ENCODE measurements around the gene CAMK2A.

CAMK2A gene

DNA sequence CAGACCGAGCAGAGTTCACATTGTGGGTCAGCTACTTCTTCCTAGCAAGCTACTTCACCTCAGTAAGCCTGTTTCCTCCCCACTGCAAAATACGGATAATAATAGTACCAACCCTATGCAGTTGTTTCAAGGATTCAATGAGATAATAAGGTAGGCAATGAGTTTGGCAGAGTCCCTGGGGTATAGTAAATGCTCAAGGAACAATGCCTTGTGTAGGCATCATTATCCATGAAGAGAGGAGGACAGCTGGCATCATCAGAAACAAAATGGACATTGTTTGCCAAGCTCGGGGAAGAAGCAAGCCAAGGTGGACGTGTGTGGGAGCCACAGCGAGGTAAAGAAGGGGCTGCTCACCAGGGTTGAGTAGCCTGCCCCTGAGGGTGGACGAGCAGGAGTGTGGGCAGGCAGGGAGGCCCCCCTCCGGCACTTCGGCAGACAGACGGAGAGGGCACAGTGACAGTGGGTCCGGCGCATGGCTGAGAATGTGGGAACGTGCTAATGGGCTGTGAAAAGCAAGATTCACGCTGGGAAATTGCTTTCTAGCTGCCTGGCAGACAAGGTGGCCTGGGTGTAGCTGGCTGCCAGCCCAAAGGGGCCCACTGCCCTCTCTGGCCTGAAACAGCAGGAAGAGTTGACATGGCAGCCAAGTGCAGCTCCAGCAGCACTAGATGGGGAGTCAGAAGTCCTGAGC is 10.1 kb downstream of the CAMK2A start:
- DNase-seq (ENCODE audit: low read depth in 2 of 2) = no peak

DNA sequence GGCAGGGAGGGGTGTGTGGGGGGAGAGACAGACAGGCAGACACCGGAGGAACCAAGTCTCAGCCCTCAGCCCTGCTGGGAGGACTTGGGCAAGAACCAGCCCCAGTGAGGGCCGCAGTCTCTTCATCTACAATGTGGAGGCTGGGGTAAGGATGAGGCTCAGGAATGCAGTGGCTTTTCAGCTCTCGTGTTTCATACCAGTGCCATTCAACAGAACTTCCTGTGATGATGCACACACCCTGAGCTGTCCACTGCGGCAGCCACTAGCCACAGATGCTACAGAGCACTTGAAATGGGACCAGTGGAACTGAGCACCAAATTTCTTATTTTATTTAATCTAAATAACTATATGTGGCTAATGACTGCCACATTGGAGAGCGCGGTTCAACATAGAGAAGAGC is 10.7 kb downstream of the CAMK2A start:
- no peak for DNase-seq (ENCODE audit: low read depth in 2 of 2)

DNA sequence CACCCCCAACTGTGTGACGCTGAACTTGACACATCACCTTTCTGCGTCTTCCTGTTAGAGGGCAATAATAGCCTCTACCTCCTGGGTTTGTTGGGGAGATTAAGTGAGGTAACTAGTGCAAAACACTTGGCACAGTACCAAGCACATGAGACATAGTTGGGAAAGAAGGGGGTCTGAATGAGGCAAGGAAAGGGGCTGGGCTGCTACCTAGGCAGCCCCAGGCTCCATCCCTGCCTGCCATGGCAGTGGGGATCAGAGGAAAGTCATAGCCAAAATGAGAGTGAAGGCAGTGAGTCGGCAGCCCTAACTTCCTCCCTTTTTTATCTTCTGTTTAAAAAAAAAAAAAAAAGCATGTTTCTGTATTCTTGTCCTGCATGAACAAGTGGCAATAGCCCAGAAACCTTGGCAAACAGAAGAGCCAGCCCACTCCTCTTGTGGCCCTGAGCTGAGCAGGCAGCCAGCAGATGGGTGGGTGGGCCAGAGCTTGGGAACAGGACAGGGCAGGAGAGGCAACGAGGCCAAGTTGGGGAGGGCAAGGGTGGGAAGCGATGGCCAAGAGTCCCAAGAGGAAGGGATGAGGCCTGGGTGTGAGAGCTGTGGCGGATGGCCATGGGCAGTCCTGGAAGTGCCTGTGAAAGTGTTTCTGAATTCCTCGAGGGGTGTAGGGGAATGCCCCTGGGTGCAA is 11.4 kb downstream of the CAMK2A start:
- DNase-seq (ENCODE audit: low read depth in 2 of 2) = no peak

DNA sequence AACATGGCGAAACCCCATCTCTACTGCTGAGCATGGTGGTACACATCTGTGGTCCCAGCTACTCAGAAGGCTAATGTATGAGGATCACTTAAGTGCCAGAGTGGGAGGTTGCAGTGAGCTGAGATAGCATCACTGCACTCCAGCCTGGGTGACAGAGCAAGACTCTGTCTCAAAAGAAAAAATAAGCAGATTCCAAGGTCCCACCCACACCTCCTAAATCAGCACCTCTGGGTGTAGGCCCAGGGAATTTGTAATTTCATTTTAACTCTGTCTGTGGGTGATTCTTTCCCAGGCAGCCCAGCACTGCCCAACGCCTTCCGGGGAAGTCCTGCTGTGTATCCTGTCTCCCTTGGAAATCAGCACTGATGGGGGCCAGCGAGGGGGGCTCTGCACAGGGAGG is 12.5 kb downstream of the CAMK2A start:
- DNase-seq (ENCODE audit: low read depth in 2 of 2) = no peak

DNA sequence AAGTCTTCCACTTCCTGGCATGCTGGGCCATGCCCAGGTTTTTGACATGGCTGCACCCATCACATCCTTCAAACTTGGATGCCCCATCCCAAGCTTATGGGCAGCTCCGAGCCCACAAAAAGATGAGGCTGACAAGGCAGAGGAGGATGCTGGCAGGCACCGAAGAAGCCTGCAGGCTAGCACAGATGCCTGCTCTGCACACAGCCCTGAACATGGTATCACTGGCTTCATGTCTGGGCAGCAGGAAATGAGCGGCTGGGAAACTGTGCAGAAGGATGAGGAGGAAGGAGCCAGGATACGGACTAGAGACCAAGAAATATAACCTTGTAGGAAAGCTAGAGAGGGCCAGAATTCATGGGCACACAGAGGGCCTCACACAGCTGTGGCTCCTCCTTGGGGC is 14.8 kb downstream of the CAMK2A start:
- DNase-seq (ENCODE audit: low read depth in 2 of 2) = no peak

DNA sequence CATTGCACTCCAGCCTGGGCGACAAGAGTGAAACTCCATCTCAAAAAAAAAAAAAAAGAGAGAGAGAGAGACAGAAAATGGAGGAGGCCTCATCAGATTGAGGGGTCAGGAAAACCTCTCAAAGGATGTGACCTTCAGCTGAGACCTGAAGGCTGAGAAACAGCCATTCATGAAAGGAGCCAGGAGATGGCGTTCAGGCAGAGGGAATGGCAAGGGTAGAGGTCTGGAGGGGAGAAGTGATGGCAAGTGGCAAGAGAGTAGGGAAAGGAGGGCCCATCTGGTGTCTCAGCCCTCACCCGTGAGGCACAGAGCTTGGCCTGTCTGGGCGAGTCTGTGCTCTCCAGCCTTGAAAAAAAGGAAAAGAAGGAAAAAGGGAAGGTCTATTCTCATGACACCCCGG is 17.0 kb downstream of the CAMK2A start:
- DNase-seq (ENCODE audit: low read depth in 2 of 2) = no peak

DNA sequence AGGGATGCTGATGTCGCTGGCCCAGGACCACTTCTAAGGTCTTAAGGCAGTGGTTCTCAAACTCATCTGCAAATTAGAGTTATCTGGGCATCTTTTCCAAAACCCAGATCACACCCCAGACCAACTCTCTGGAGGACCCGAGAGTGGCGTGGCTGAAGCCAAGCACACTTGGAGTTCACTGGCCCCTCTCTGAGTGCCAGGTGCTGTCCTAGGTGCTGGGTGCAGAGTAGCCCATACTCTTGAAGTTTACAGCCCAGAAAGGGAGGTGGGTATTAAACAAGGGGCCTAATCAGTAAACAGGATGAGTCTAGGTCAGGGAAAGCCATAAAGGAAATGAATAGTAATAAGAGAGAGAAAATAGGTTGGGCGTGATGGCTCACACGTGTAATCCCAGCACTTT is 17.6 kb downstream of the CAMK2A start:
- DNase-seq (ENCODE audit: low read depth in 2 of 2) = no peak

DNA sequence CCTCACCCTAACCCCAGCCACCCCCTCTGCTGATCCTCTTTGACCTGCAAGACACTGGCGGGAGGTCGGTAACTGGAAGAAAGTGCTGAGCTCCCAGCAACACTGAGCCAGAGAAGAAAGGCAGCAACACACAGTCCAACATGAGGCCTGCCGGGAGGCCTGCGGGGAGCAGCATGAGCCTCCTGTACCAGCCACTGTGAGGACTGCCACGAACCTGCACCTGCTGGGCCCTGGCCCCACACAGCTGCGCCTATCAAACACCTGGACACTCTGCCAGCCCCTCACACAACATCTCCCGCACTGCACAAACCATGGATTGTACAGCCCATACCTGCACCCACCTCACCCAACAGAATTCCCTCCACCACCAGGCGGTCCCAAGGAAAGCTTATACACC is 18.3 kb downstream of the CAMK2A start:
- no peak for DNase-seq (ENCODE audit: low read depth in 2 of 2)

DNA sequence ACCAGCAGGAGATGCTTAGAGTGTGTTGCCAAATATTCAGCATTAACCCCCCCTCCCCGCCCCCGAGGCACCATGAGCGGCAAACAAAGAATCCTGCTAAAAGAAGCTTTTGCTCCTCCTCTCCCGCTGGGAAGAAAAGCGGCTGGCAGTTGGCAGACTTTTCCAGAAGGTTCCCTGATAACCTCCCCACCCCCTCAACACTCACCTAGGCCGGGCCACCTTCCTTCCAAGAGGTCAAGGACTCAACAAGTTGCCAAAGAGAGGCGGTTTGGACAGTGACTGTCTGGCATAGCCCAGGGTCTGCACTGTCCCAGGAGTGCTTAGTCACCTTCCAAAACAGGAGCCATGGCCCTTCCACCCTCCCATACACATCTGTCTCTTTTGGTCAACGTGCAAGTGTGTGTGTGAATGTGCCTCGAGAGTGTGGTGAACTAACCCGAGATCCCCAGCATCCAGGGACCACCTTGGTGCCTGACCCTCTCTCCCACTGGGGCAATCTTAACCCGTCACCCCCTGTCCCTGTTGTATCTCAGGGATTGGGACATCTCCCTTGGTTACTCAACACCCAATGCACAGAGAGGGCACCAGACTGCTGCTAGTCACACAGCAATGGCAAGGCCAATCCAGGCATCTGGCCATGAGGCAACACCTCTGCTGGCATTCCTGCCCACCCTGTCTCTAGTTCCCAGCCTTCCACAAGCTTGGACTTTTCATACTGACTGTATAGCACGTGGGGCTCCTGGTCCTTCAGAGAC is 18.9 kb downstream of the CAMK2A start:
- no peak for DNase-seq (ENCODE audit: low read depth in 2 of 2)

DNA sequence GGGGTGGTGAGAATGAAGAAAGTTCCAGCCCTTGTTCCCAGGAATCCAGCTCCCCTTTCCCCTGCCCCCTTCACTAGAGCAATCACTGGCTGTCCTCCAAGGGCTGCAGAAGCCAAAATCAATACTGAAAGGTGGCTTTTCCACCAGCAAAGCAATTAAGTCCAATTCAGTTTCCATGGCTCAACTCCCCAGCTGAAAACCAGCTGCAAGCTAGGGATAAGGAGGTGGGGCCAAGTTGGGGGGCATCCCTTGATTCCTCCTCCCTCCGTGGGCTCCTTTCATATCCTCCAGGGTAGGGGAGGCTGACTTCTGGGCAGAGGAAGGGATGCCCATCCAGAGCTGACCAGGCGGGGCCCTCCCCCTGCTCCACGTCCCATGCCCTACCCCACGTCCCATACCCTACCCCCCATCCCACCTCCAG is 22.7 kb downstream of the CAMK2A start:
- no peak for DNase-seq (ENCODE audit: low read depth in 2 of 2)

DNA sequence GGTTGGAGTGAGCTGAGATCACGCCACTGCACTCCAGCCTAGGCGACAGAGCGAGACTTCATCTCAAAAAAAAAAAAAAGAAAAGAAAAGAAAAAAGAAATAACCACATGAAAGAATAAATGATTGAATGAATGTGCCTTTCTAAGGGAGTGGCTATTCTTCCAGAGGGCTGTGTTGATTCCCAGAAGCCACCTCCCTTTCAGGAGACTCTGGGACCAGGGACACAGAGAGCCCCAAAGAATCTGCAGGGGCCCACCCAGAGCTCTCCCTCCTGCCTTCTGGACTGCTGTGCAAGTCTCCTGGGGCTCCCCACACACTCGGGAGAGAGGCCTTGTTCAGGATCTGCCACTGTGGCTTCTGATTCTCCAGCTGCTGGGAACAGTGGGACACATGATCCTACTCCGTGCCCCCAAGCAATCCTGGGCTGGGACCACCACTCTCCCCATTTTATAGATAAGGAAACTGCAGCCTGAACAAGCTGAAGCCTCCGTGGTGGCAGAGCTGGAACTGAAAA is 23.6 kb downstream of the CAMK2A start:
- no peak for DNase-seq (ENCODE audit: low read depth in 2 of 2)

DNA sequence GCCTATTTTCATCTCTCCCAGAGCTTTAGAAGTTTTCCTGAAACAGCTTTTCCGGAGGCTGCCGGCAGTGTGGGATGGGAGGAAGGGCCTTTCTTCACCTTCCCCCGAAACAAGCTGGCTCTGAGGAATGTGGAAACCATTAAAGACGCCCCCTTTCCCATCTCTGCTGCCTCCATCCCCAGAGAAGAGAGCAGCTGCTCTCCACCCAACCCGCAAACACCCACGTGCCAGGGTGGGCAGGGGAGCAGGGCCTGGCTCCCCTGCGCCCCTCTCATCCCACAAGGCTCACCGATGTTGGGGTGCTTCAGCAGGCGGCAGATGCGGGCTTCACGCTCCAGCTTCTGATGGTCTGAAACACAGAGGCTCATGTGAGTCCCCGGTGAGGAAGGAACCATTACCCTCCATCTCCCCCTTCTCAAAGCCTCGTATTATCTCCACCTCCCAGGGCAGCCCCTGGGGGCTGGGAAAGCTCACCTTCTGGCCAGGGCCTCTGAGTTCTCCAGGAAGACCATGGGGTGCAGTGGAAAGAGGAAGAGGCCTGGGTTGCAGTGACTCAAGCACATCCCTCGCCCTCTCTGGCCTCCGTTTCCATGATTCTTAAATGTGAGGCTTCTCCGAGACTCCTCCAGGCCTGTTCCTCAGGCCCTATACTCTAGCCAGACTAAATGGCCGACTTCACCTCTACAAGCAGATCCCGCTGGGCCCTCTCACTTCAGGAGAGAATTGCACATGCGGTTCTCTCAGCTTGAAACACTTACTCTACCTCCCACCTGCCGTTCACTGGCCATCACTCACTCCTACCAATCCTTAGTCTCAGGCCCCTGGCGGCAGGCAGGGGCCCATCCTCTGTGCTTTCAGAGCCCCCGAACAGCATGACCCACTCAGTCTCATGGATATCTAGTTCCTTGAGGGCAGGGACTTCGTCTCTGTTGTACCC is 24.6 kb downstream of the CAMK2A start:
- no peak for DNase-seq (ENCODE audit: low read depth in 2 of 2)

DNA sequence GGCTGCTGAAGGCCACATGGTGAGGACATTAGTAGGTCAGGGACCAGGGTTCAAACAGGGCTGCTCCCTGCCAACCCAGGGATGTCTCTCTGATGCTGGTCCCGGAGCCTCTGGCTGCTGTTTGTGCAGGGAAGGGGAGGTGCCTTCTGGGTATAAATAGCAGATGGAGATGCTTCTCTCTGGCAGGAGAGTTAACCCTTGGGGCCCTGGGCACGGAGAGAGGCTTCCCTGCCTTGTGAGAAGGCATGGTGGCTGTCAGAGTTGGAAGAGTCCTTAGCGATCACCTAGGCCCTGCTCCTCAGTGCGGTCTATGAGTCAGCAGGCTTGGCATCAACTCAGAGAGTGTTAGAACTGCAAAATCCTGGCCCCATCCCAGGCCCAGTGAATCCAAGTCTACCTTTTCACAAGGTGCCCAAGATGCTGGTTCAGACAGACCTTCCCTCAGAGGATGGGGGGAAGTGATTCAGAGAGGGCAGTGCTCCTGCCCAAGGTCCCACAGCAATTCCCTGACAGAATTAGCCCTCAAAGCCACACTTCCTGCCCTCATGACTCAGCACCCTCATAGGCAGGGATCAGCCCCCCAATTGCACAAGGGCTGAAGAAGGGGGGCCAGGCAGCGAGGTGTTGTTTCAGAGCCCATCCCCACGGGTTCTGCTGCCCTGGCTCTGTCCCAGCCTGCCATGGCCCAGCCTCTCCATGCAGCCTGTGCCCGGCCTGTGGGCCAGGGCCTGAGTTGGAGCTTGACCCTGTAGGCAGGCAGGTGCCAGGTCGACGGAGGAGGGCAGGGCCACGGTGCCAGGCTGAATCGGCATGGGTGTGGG is 25.6 kb downstream of the CAMK2A start:
- no peak for DNase-seq (ENCODE audit: low read depth in 2 of 2)

DNA sequence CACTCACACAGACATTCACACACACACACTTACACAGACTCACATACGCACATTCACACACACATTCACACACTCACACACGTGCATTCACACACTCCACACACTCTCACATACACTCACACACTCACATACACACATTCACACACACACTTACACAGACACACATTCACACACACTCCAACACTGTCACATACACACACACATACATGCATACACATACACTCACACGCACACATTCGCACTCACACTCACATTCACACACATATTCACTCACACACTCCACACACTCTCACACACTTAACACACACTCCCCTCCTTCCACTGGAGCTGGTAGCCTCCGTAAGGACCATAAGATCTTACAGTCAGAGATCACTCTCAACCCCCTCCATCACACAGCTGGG is 26.2 kb downstream of the CAMK2A start:
- DNase-seq (ENCODE audit: low read depth in 2 of 2) = no peak

DNA sequence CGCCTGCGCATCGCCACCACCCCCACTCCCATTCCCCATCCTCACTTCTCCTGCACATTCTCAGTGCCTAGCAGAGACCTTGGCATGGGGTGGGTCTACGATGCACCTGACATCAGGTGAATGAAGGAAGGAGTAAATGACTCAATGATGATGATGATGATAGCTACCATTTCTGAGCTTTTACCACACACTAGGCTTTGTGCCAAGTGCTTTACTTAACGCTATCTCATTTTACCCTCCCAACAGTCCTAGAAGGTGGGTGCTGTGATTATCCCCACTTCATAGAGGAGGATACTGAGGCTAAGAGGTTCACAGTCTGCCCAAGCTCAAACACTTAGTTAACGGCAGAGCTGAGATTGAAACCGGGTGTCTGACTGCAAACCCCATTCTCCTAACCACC is 27.1 kb downstream of the CAMK2A start:
- no peak for DNase-seq (ENCODE audit: low read depth in 2 of 2)

DNA sequence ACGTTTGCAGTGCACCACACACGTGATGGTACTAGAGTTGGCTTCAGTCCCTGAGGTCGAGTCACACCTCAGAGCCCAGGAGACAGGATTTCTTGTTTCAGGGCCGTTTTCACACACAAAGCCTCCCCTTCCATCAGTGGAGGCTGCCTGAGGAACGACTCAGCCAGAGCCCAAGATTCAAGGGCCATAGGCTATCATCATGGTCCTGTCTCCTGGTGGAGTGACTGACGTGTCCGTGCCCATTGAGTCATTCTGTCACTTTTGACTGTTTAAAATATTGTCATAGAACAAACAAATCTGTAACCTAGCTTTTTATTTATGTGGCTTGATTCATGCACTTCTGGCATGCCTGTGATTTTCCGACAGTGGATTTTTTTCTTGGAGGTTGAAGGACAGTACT is 28.3 kb downstream of the CAMK2A start:
- no peak for DNase-seq (ENCODE audit: low read depth in 2 of 2)

DNA sequence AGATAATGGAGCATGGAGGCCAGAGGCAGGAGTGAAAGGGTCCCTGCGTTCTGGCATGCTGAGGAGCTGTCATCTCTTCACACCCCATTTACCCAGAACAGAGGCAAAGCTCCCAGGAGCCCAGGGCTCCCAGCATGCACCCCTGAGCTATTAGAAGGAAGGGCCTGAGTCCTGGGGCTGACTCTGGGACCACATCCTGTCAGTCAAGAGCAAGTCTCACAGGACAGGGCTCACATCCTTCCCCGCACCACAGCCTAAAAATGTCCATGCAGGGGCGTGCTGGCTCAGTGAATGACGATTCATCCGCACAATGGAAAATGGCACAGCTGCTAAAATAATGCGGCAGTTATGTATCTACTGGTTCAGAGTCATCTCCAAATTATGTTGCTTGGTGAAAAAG is 31.4 kb downstream of the CAMK2A start:
- DNase-seq (ENCODE audit: low read depth in 2 of 2) = no peak

DNA sequence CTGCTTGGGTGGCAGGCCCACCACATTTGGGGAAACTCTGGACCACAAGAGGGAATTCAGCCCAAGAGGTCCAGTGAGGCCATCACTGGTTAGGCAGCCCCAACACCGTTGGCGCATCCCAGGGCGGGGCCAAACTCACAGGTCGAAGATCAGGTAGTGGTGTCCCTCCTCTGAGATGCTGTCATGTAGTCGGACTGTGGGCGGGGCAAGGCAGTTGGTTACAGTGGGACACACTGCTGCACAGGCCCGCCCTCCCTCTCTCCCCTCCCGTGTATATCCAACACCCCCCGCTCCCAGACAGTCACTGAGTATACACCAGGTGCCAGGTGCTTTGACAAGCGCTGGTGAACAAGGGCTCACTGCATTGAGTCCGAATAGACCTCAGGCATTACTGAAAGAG is 32.1 kb downstream of the CAMK2A start:
- no peak for DNase-seq (ENCODE audit: low read depth in 2 of 2)

DNA sequence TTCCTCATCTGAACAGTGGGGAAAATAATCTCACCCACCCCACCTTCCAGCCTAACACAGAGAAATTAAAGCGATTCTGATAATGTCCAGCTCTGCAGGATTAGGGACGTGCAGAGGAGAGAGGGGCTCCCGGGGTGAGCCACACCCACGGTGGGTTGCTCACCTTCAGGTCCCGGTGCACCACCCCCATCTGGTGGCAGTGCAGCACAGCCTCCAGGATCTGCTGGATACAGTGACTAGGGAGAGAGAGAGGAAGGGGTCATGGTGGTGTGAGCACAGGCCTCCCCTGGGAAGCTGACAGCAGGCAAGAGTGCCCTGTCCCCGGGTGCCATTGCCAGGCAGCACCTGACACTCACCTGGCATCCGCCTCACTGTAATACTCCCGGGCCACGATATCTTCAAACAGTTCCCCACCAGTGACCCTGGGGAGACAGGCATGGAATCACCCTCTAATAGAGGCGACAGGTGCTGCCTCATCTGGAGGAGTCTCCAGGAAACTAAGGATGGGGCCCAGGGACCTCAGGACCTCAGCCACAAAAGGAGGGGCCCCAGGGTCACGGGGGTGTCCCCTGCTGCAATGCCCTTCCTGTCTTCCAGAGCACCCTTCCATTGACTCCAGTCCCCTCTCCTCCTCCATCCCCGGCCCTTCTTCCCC is 33.0 kb downstream of the CAMK2A start:
- DNase-seq (ENCODE audit: low read depth in 2 of 2) = no peak

DNA sequence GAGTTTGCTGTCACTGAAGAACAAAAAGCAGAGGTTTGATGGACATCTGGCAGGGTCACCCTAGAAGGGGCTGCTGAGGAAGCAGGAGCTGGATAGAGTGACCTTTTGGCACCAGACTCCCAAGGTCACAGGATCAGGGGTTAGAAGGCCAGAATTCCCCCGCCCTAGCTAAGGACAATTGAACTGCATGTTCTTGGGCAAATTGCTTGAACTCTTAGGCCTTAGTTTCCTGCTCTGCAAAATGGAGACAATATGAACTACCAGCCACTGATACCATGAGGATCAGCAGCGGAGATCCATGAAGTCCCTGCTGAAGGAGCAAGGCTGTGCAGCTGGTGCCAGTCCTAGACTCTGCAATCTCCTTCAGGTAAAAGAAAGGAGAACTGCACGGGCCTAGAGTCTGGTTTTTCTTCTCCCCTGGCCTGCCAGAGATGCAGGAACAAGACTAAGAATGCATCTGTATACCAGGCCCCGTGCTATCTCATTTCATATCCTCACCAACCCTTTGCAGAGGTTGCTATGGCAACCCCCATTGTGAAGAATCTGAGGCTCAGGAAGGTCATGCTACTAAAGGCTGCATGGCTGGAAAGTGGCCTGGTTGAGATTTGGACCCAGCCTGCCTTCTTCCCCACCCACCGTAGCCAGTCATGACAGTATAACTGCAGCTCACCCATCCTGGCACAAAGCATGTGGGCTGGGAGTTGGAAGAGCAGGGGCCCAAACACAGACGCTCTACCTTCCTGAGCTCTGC is 33.7 kb downstream of the CAMK2A start:
- DNase-seq (ENCODE audit: low read depth in 2 of 2) = no peak
